HL-60/S4 treated with retinoic acid at 250 ng/mL for 4 days and 3 days (cell line): ENCODE results near the gene DHX8.

ENCODE experiments used
- in situ Hi-C: fragments of 300-500 bp; cut with MboI; formaldehyde crosslinking; loops from 2 replicates; pipeline ENCODE4 v1.7.0; 2022; ENCODE audit warnings: low sequenced_read_pairs

Gene DHX8

GRCh38 chr17:43521389-43521788, 37.6 kb downstream of the DHX8 start:
- in situ Hi-C loops: no loop called here

GRCh38 chr17:43524945-43525575, 41.3 kb downstream of the DHX8 start:
- in situ Hi-C loops: no loop called here

GRCh38 chr17:43526886-43527648, 43.3 kb downstream of the DHX8 start:
- in situ Hi-C loops: no loop called here

GRCh38 chr17:43528319-43528987, 44.7 kb downstream of the DHX8 start:
- in situ Hi-C loops: no loop called here

- in situ Hi-C loops: no loop called here
Measured at GRCh38 chr17:43528988-43529814, 45.4 kb downstream of the DHX8 start.

GRCh38 chr17:43529947-43530287, 46.1 kb downstream of the DHX8 start:
- in situ Hi-C loops: no loop called here

GRCh38 chr17:43530288-43531081, 46.7 kb downstream of the DHX8 start:
- in situ Hi-C loops: no loop called here

GRCh38 chr17:43531082-43531378, 47.3 kb downstream of the DHX8 start:
- in situ Hi-C loops: no loop called here

- in situ Hi-C loops: no loop called here
Measured at GRCh38 chr17:43531955-43532354, 48.2 kb downstream of the DHX8 start.

GRCh38 chr17:43532581-43532980, 48.8 kb downstream of the DHX8 start:
- in situ Hi-C loops: no loop called here

- in situ Hi-C loops: no loop called here
Measured at GRCh38 chr17:43533699-43534098, 49.9 kb downstream of the DHX8 start.

GRCh38 chr17:43534909-43535308, 51.1 kb downstream of the DHX8 start:
- in situ Hi-C loops: no loop called here

GRCh38 chr17:43536236-43536992, 52.6 kb downstream of the DHX8 start:
- in situ Hi-C loops: no loop called here

GRCh38 chr17:43540821-43541674, 57.3 kb downstream of the DHX8 start:
- in situ Hi-C loops: no loop called here

GRCh38 chr17:43542859-43543258, 59.1 kb downstream of the DHX8 start:
- in situ Hi-C loops: no loop called here

GRCh38 chr17:43543300-43543699, 59.5 kb downstream of the DHX8 start:
- in situ Hi-C loops: no loop called here

GRCh38 chr17:43543771-43544575, 60.2 kb downstream of the DHX8 start:
- in situ Hi-C loops: no loop called here

GRCh38 chr17:43545383-43545632, 61.5 kb downstream of the DHX8 start:
- in situ Hi-C loops: no loop called here
